B cell (primary cell): ENCODE measurements around the gene NTRK2.

Source experiments
- CTCF ChIP-seq: fragments of 200-600 bp; IDR thresholded peaks from one replicate; pipeline ENCODE4 v1.8.0; 2022; ENCODE audit warnings: antibody characterized with exemption, mild to moderate bottlenecking
- EZH2 ChIP-seq: IDR thresholded peaks from 2 replicates; pipeline ENCODE4 v1.6.1; 2012; ENCODE audit warnings: borderline replicate concordance, low read depth, mild to moderate bottlenecking, moderate library complexity, low read length; ENCODE audit not compliant: insufficient read depth, poor library complexity, severe bottlenecking

GRCh38 chr9:84997472-84997871 lies 327.9 kb downstream of the NTRK2 start:
- no peak for TF ChIP-seq EZH2
- TF ChIP-seq CTCF: no peak
